HG03045 (cell line): ENCODE data around the gene C1orf159.

Experiments
- ATAC-seq: cut with Tn5 transposase; IDR thresholded peaks from one replicate; pipeline ENCODE4 v1.9.1; 2021; ENCODE audit warnings: mild to moderate bottlenecking, moderate library complexity; ENCODE audit not compliant: unreplicated experiment

Gene C1orf159

GRCh38 chr1:1040004-1040991 lies 75.6 kb downstream of the C1orf159 start:
- no peak for ATAC-seq

GRCh38 chr1:1039145-1039910 lies 76.6 kb downstream of the C1orf159 start:
- no peak for ATAC-seq

- ATAC-seq = no peak
Measured at GRCh38 chr1:1038694-1039093, 77.2 kb downstream of the C1orf159 start.

GRCh38 chr1:1037366-1038327 lies 78.2 kb downstream of the C1orf159 start:
- ATAC-seq = no peak

GRCh38 chr1:1035291-1035943 lies 80.5 kb downstream of the C1orf159 start:
- ATAC-seq = no peak

- ATAC-seq = no peak
Measured at GRCh38 chr1:1034439-1034781, 81.5 kb downstream of the C1orf159 start.

- no peak for ATAC-seq
Measured at GRCh38 chr1:1033731-1034438, 82.0 kb downstream of the C1orf159 start.

GRCh38 chr1:1033009-1033587 lies 82.8 kb downstream of the C1orf159 start:
- ATAC-seq = peak; percentile 83

- peak; percentile 7 for ATAC-seq
Measured at GRCh38 chr1:1032424-1032823, 83.5 kb downstream of the C1orf159 start.
